NCI-H2081 (cell line): ENCODE data around the gene WNK1.

ENCODE experiments used
- DNase-seq, 2 experiments: peaks; one replicate each; lab custom pipeline; 2025; lab: John Stamatoyannopoulos, UW

Gene WNK1

GRCh38 chr12:863285-863684 is 110.9 kb downstream of the WNK1 start:
- DNase-seq = no peak

GRCh38 chr12:865614-866013 is 113.2 kb downstream of the WNK1 start:
- no peak for DNase-seq

- no peak for DNase-seq
These were observed 115.5 kb downstream of the WNK1 start for GRCh38 chr12:867905-868304.

- DNase-seq = no peak
These were observed 116.3 kb downstream of the WNK1 start for GRCh38 chr12:868722-869121.

GRCh38 chr12:870378-870777 is 118.0 kb downstream of the WNK1 start:
- no peak for DNase-seq

DNA sequence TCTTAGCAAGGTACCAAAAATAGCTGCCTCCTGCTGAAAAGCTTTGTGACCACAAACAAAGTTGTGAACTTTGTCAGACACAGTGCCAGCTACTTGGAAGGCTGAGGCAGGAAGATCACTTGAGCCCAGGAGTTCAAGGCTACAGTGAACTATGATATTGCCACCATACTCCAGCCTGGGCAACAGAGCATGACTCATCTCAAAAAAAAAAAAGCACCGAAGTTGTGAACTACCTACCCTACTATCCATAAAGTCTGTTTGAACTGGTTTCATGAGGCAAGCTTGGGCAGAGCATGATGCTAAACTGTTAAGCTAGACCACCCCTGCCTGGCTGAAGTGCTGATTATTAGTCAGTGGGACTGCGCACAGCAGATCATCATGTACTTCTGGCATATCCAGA is 121.6 kb downstream of the WNK1 start:
- DNase-seq = no peak

DNA sequence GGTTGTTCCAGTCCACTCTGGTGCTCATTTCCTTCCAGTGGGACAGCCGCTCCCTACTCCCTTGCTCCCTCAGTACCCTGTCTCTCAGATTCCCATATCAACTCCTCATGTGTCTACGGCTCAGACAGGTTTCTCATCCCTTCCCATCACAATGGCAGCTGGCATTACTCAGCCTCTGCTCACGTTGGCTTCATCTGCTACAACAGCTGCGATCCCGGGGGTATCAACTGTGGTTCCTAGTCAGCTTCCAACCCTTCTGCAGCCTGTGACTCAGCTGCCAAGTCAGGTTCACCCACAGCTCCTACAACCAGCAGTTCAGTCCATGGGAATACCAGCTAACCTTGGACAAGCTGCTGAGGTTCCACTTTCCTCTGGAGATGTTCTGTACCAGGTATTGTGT is 127.3 kb downstream of the WNK1 start:
- no peak for DNase-seq

DNA sequence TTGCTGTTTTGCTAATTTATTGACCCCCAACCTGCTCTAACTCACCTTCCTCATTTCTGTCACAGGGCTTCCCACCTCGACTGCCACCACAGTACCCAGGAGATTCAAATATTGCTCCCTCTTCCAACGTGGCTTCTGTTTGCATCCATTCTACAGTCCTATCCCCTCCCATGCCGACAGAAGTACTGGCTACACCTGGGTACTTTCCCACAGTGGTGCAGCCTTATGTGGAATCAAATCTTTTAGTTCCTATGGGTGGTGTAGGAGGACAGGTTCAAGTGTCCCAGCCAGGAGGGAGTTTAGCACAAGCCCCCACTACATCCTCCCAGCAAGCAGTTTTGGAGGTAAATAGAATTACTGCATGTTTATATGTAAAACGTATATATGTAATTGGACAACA is 128.3 kb downstream of the WNK1 start:
- no peak for DNase-seq

DNA sequence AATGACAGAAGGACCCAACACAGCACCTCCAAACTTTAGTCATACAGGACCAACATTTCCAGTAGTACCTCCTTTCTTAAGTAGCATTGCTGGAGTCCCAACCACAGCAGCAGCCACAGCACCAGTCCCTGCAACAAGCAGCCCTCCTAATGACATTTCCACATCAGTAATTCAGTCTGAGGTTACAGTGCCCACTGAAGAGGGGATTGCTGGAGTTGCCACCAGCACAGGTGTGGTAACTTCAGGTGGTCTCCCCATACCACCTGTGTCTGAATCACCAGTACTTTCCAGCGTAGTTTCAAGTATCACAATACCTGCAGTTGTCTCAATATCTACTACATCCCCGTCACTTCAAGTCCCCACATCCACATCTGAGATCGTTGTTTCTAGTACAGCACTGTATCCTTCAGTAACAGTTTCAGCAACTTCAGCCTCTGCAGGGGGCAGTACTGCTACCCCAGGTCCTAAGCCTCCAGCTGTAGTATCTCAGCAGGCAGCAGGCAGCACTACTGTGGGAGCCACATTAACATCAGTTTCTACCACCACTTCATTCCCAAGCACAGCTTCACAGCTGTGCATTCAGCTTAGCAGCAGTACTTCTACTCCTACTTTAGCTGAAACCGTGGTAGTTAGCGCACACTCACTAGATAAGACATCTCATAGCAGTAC is 132.5 kb downstream of the WNK1 start:
- DNase-seq = no peak

DNA sequence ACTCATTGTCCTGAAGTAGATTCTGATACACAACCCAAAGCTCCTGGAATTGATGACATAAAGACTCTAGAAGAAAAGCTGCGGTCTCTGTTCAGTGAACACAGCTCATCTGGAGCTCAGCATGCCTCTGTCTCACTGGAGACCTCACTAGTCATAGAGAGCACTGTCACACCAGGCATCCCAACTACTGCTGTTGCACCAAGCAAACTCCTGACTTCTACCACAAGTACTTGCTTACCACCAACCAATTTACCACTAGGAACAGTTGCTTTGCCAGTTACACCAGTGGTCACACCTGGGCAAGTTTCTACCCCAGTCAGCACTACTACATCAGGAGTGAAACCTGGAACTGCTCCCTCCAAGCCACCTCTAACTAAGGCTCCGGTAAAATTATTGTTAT is 133.3 kb downstream of the WNK1 start:
- no peak for DNase-seq

- DNase-seq = no peak
These were observed 133.8 kb downstream of the WNK1 start for GRCh38 chr12:886206-886605.

GRCh38 chr12:894226-894625 is 141.8 kb downstream of the WNK1 start:
- DNase-seq = no peak

GRCh38 chr12:896031-896430 is 143.7 kb downstream of the WNK1 start:
- DNase-seq = no peak

GRCh38 chr12:897386-897785 is 145.0 kb downstream of the WNK1 start:
- DNase-seq = no peak

GRCh38 chr12:902581-902980 is 150.2 kb downstream of the WNK1 start:
- no peak for DNase-seq

GRCh38 chr12:903055-903454 is 150.7 kb downstream of the WNK1 start:
- DNase-seq = no peak

DNA sequence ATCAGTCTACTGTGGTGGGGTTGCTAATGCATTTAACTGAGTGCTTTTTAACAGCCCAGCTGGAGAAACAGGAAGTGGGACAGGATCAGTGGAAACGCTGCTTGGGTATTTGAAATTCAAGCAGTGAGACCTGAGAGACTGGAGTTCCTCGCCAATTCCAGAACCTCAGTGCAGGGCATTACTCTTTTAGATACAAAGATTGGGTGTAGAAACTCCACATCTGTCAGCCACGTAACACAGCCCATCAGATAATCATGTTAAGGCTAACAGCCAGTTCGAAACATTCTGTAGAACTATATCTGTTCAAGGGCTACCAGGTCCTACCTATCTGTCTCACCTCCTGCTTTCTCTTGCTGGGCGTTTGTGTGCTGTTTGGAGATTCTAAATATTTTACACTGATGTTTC is 151.6 kb downstream of the WNK1 start:
- DNase-seq = no peak

DNA sequence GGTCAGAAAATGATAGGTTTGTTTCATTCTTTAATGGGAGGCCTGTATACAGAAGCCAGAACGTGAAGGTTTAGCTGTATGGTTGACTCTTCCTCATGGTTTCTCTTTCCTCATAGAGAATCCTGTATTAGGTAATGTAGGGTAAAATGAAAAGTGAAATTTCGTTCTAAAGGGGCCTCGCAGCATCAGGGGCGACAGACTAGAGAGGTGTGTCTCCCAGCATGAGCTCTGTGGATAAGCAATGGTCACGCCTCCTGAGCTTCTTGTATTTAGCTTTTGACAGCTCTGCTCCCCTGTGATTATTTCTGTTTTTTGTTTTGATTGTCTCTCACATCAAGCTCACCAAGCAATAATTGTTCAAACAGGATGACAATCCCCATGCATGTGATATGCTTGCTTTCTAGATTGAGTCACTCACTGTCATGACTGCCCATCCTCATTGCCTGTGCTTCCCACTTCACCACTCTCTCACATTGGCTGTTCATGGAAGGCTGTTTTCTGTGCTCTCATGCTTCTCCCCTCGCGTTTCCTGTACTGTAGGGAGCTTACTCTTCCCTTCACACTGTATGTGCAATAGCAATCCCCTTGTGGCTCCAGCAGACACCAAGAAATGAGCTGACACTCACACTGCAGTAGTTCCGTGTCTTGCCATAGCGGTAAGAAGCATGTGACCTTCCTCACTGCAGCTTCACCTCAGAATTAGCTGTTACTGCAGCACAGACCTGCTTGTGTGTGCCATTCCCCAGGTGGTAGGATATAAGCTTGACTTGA is 153.1 kb downstream of the WNK1 start:
- no peak for DNase-seq

DNA sequence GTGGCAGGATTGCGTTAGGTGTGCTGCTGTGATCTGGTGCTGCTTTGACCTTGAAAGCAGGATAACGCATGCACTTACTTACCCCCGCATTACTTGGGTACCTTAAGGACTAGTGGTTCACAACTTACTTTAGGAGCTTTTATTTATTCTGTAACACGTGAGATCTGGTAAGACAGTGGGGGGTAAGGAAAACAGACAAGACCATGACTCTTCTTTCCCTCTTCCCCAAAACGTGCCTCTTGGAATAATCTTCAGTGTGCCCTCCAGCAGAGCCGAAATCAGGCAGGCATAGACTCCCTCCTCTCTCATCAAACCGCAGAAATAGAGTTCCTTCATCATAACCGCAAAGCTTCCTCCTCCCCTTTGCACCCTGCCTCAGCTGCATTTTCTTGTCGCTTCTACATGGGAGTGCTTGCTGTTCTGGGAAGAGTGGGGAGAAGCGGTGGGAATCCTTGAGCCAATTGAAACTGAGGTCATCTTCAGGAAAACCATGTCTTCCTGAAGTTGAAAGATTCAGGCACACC is 153.7 kb downstream of the WNK1 start:
- no peak for DNase-seq

DNA sequence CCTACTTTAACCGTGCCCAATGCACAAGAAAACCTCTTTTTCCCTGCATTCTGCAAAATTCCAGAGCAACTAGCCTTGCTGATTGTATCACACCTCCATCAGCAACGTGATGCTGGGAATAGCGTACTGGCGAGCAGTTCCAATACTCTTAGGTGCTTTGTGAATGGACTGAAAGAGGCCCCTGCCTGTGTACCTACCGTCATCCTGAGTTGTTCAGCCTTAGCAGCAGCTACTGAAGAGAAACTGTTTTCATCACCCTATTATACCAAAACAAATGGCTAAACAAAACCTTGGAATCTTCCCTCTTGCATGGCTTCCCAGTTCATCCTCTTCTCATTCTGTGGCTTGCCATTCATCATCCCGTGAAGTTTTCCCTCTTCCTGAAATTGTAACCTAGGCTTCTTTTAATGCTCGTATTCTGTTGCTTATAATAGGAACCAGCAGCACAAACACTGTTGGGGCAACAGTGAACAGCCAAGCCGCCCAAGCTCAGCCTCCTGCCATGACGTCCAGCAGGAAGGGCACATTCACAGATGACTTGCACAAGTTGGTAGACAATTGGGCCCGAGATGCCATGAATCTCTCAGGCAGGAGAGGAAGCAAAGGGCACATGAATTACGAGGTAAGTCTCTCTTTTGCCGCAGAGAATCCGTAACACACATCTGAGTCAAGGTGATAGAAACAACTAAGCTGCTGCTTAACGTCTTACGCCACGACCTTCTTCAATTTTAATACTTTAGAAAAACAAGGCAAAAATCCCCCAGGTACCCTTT is 155.2 kb downstream of the WNK1 start:
- DNase-seq = no peak

DNA sequence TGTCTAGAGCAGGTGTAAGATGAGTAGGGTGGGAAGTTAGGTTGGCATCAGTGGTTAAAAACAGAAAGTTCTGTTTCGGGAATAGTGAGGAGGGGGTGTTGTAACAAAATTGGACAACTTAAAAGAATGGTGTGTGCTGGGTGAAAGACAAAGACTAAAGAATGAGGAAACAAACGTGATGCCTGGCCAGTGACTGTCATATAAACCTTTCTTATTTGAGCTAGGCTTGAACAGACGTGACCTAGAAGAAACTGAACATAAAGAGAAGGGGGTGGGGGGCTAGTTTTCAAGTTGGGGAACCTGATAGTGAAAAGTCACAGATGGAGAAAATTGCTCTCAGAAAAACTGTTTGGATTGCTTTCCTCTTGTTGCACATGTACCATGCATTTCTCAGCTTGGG is 157.5 kb downstream of the WNK1 start:
- DNase-seq = no peak

DNA sequence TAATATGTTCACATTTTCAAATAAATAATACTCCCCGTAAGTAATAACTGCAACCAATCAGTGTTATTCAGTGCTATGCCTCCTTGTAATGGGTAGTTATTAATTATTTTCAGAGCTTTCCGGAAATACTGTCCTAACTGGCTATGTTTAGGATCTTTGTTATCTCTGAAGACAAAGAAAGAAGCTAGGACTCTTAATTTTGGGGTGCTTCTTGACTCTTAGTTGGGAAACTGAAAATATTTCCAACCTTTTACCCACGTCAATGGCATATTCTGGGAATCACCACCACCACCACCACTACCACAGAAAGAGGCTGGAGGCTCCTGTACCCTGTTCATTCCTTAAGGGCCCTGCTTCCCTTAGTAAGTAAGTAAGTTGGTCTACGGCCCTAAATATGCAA is 158.0 kb downstream of the WNK1 start:
- no peak for DNase-seq
